ENCODE measurements around the gene NEO1.

The NEO1 gene

GRCh38 chr15:73141216-73141900 is 89.1 kb downstream of the NEO1 start:
- Histone ChIP-seq H3K9me3 (ENCODE audit: low read length) (no peaks in the 10 kb centered on the region), H3K36me3 (ENCODE audit: insufficient read depth, low read length) (no peaks in the 10 kb centered on the region), H3F3A (ENCODE audit: insufficient read depth, low read length) (no peaks in the 10 kb centered on the region), H3K4me3 (ENCODE audit: low read depth, low read length, poor library complexity, severe bottlenecking) (no peak overlapping the region), H3K4me2 (ENCODE audit: low read length) (no peak overlapping the region), H3K79me2 (ENCODE audit: insufficient read depth, low read length) (no peaks in the 10 kb centered on the region), H3K9ac (ENCODE audit: low read length) (no peak overlapping the region), H3K4me1 (ENCODE audit: insufficient read depth, low read length, severe bottlenecking) (no peaks in the 10 kb centered on the region), H3K27ac (ENCODE audit: low read depth, low read length, poor library complexity, severe bottlenecking) (no peak overlapping the region), H3K9me2 (ENCODE audit: low read depth, low read length) (no peaks in the 10 kb centered on the region), H2AFZ (ENCODE audit: low read length) (no peak overlapping the region), H4K20me1 (ENCODE audit: insufficient read depth, low read length) (no peaks in the 10 kb centered on the region), H3K27me3 (ENCODE audit: insufficient read depth, low read length) (no peaks in the 10 kb centered on the region)
- TF ChIP-seq EZH2 (IDR thresholded peaks at IDR 0.05; ENCODE audit: borderline replicate concordance, low read length) (no peak), CTCF (IDR thresholded peaks at IDR 0.05; ENCODE audit: low read length) (no peak)

GRCh38 chr15:73142802-73143762 is 90.8 kb downstream of the NEO1 start:
- Histone ChIP-seq H3K4me2 (ENCODE audit: low read length) (no peak overlapping the region), H3K27ac (ENCODE audit: low read depth, low read length, poor library complexity, severe bottlenecking) (no peak overlapping the region)

GRCh38 chr15:73143763-73144155 is 91.5 kb downstream of the NEO1 start:
- H3K4me2 ChIP-seq (ENCODE audit: low read length), result no peak overlapping the region
- H3F3A ChIP-seq (ENCODE audit: insufficient read depth, low read length), result no peaks in the 10 kb centered on the region
- H3K27me3 ChIP-seq (ENCODE audit: insufficient read depth, low read length), result no peaks in the 10 kb centered on the region
- H3K36me3 ChIP-seq (ENCODE audit: insufficient read depth, low read length), result no peaks in the 10 kb centered on the region
- H3K27ac ChIP-seq (ENCODE audit: low read depth, low read length, poor library complexity, severe bottlenecking), result no peak overlapping the region
- H3K9me3 ChIP-seq (ENCODE audit: low read length), result no peaks in the 10 kb centered on the region
- H3K9me2 ChIP-seq (ENCODE audit: low read depth, low read length), result no peaks in the 10 kb centered on the region
- H4K20me1 ChIP-seq (ENCODE audit: insufficient read depth, low read length), result no peaks in the 10 kb centered on the region
- no peak overlapping the region for H2AFZ ChIP-seq (ENCODE audit: low read length)
- no peak for TF ChIP-seq EZH2 (IDR thresholded peaks at IDR 0.05; ENCODE audit: borderline replicate concordance, low read length)
- TF ChIP-seq CTCF (IDR thresholded peaks at IDR 0.05; ENCODE audit: low read length), result no peak
- no peak overlapping the region for H3K9ac ChIP-seq (ENCODE audit: low read length)
- H3K4me1 ChIP-seq (ENCODE audit: insufficient read depth, low read length, severe bottlenecking), result no peaks in the 10 kb centered on the region
- H3K4me3 ChIP-seq (ENCODE audit: low read depth, low read length, poor library complexity, severe bottlenecking), result no peak overlapping the region
- H3K79me2 ChIP-seq (ENCODE audit: insufficient read depth, low read length), result no peaks in the 10 kb centered on the region

More at GRCh38 chr15:73142802-73143762, 90.8 kb downstream of the NEO1 start:
- H3K27me3 ChIP-seq (ENCODE audit: insufficient read depth, low read length), result no peaks in the 10 kb centered on the region
- H3K9me2 ChIP-seq (ENCODE audit: low read depth, low read length), result no peaks in the 10 kb centered on the region
- H3K4me3 ChIP-seq (ENCODE audit: low read depth, low read length, poor library complexity, severe bottlenecking), result no peak overlapping the region
- no peaks in the 10 kb centered on the region for H3F3A ChIP-seq (ENCODE audit: insufficient read depth, low read length)
- TF ChIP-seq EZH2 (IDR thresholded peaks at IDR 0.05; ENCODE audit: borderline replicate concordance, low read length) (no peak), CTCF (IDR thresholded peaks at IDR 0.05; ENCODE audit: low read length) (no peak)
- no peak overlapping the region for H3K9ac ChIP-seq (ENCODE audit: low read length)
- no peaks in the 10 kb centered on the region for H3K79me2 ChIP-seq (ENCODE audit: insufficient read depth, low read length)
- H4K20me1 ChIP-seq (ENCODE audit: insufficient read depth, low read length), result no peaks in the 10 kb centered on the region
- no peak overlapping the region for H2AFZ ChIP-seq (ENCODE audit: low read length)
- H3K36me3 ChIP-seq (ENCODE audit: insufficient read depth, low read length), result no peaks in the 10 kb centered on the region
- H3K9me3 ChIP-seq (ENCODE audit: low read length), result no peaks in the 10 kb centered on the region
- H3K4me1 ChIP-seq (ENCODE audit: insufficient read depth, low read length, severe bottlenecking), result no peaks in the 10 kb centered on the region

Data from OCI-LY1 (cell line).